Smooth muscle cell (in vitro differentiated cells): ENCODE data around the gene DZANK1. TPM values are rescaled to one million over a fixed set of nuclear protein-coding genes. Genes with fewer than 3 reads are reported as not detected.

Source experiments
- DNase-seq: peaks from one replicate; lab custom pipeline; 2025; ENCODE audit not compliant: unreplicated experiment; lab: John Stamatoyannopoulos, UW
- H2AFZ ChIP-seq: fragments of 200-600 bp; sonication (generic); 2 replicates; pipeline ENCODE4 v1.6.0; 2016; ENCODE audit warnings: antibody characterized with exemption, low read depth, mild to moderate bottlenecking
- H3F3A ChIP-seq: fragments of 200-600 bp; sonication (generic); 2 replicates; pipeline ENCODE4 v1.6.0; 2017; ENCODE audit warnings: antibody characterized with exemption, low read depth
- H3K27ac ChIP-seq: fragments of 200-600 bp; sonication (generic); 2 replicates; pipeline ENCODE4 v1.5.1; 2016; ENCODE audit warnings: low read depth, mild to moderate bottlenecking
- H3K27me3 ChIP-seq: fragments of 200-600 bp; sonication (generic); 2 replicates; pipeline ENCODE4 v1.6.1; 2016; ENCODE audit warnings: low read depth, mild to moderate bottlenecking
- H3K36me3 ChIP-seq: fragments of 200-600 bp; sonication (generic); 2 replicates; pipeline ENCODE4 v1.5.1; 2016; ENCODE audit warnings: low read depth
- H3K4me1 ChIP-seq: fragments of 200-600 bp; sonication (generic); 2 replicates; pipeline ENCODE4 v1.5.1; 2016; ENCODE audit warnings: low read depth
- H3K4me2 ChIP-seq: fragments of 200-600 bp; sonication (generic); 2 replicates; pipeline ENCODE4 v1.6.0; 2016; ENCODE audit warnings: mild to moderate bottlenecking
- H3K4me3 ChIP-seq: fragments of 200-600 bp; sonication (generic); 2 replicates; pipeline ENCODE4 v1.5.1; 2016; ENCODE audit warnings: mild to moderate bottlenecking
- H3K79me2 ChIP-seq: fragments of 200-600 bp; sonication (generic); 2 replicates; pipeline ENCODE4 v1.6.0; 2016; ENCODE audit warnings: low read depth, mild to moderate bottlenecking
- H3K9ac ChIP-seq: fragments of 200-600 bp; sonication (generic); 2 replicates; pipeline ENCODE4 v1.6.0; 2016; ENCODE audit warnings: low read depth
- H3K9me3 ChIP-seq: fragments of 200-600 bp; sonication (generic); replicated peaks from 2 replicates; pipeline ENCODE4 v1.5.1; 2016; ENCODE audit warnings: low read depth
- H4K20me1 ChIP-seq: fragments of 200-600 bp; sonication (generic); 2 replicates; pipeline ENCODE4 v1.6.0; 2016; ENCODE audit warnings: low read depth
- WGBS: methylation state at CpG from one replicate; pipeline ENCODE4 v1.1.7; 2016; ENCODE audit warnings: low lambda C conversion rate; 5-methylcytosine and 5-hydroxymethylcytosine counted together
- polyA plus RNA-seq: library from polyadenylated mRNA; unstranded; fragments of >200 nt; fragmentation: Nextera tagmentation; extraction: Ambion mirVana; gene quantifications from 2 replicates; pipeline ENCODE4 v1.2.1, GENCODE V29; 2016
- total RNA-seq: library from RNA; depleted of rRNA; stranded (reverse); fragments of >200 nt; gene quantifications from 2 replicates; pipeline ENCODE4 v1.2.3, GENCODE V29; 2014
- TF ChIP-seq, protein P1 (sequence below): fragments of 200-600 bp; sonication (generic); IDR thresholded peaks from 2 replicates; pipeline ENCODE4 v1.5.1; 2017; ENCODE audit warnings: borderline replicate concordance, mild to moderate bottlenecking, antibody characterized with exemption; ENCODE audit not compliant: insufficient read depth, poor library complexity, severe bottlenecking

DZANK1 gene
- total and polyA plus RNA-seq, 2 experiments from 2014 or later = 2.5 to 2.9 TPM

DNA sequence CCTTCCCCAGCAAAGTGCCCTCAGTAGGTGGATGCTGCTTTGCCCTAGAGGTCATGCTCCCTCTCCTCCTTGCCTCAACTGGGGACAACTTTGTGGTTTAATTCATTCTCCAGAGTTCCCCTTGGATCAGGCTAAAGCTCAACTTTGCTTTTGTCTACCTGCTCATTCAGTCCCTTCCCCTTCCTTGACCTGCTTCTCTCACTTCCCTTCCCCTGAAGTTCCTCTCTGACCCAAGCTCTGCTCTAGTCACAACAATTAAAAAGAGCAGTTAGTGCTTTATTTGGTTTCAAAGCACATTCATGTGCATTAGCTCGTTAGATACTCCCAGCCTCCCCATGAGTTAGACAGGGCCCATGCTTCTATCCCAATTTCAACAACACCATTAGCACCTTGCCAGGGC is 71.3 kb downstream of the DZANK1 start:
- WGBS = 88% methylated on average over 1 of the region's 1 CpG
- H3K4me3 ChIP-seq = no peak overlapping the region
- TF ChIP-seq, protein P1, sequence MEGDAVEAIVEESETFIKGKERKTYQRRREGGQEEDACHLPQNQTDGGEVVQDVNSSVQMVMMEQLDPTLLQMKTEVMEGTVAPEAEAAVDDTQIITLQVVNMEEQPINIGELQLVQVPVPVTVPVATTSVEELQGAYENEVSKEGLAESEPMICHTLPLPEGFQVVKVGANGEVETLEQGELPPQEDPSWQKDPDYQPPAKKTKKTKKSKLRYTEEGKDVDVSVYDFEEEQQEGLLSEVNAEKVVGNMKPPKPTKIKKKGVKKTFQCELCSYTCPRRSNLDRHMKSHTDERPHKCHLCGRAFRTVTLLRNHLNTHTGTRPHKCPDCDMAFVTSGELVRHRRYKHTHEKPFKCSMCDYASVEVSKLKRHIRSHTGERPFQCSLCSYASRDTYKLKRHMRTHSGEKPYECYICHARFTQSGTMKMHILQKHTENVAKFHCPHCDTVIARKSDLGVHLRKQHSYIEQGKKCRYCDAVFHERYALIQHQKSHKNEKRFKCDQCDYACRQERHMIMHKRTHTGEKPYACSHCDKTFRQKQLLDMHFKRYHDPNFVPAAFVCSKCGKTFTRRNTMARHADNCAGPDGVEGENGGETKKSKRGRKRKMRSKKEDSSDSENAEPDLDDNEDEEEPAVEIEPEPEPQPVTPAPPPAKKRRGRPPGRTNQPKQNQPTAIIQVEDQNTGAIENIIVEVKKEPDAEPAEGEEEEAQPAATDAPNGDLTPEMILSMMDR = no peak

DNA sequence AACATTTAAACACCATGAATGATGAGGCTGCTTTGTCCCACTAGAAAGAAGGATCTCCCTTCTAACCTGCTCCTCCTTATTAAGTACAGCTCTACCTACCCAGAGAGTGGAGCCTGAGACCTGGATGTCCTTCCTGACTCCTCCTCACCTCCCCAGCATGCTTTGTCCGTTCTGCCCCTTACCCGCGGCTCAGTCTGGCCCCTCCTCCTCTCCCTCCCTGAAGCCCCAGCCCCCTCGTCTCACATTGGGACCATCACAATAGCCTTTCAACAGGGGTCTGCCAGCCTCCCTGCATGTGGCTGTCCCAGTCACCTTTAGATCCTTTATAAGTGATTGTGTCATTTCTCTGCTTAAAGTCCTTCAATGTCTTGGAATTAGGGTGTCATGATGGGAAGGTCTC is 72.5 kb downstream of the DZANK1 start:
- Histone ChIP-seq H3K4me2 (no peak overlapping the region), H3K79me2 (no peaks in the 10 kb centered on the region), H3F3A (no peaks in the 10 kb centered on the region), H2AFZ (no peak overlapping the region), H3K27me3 (no peaks in the 10 kb centered on the region), H4K20me1 (no peaks in the 10 kb centered on the region), H3K4me1 (no peaks in the 10 kb centered on the region), H3K9ac (no peak overlapping the region), H3K36me3 (no peaks in the 10 kb centered on the region), H3K4me3 (no peak overlapping the region), H3K9me3 (no peaks in the 10 kb centered on the region), H3K27ac (no peak overlapping the region)
- 40% methylated on average over 4 of the region's 4 CpGs for WGBS
- TF ChIP-seq, protein P1 = no peak
- no peak for DNase-seq

More for the DNA sequence above, 71.3 kb downstream of the DZANK1 start:
- Histone ChIP-seq H2AFZ (no peak overlapping the region), H3K79me2 (no peaks in the 10 kb centered on the region), H3K9ac (no peak overlapping the region), H3K9me3 (no peaks in the 10 kb centered on the region), H3K36me3 (no peaks in the 10 kb centered on the region), H3K27me3 (no peaks in the 10 kb centered on the region), H4K20me1 (no peaks in the 10 kb centered on the region), H3K27ac (no peak overlapping the region), H3K4me1 (no peaks in the 10 kb centered on the region), H3F3A (no peaks in the 10 kb centered on the region), H3K4me2 (no peak overlapping the region)
- DNase-seq = no peak

DNA sequence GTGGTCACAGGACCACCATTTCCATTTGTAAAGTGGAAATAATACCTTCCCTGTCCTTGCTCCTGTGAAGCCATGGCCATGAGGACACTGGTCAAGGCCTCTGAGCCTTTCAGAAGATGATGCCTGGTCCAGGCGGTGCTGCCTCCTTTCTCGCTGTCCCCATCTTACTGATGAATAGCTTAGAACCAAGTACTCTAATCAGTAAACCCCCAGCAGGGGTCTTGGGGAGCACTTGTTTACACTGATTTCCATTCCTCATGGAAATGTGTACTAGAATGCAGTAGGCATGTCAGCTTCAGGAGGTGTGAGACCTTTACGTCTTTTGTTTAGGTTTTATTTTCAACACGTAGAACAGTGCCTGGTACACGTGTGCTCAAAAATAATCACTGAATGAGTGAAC is 75.1 kb downstream of the DZANK1 start:
- Histone ChIP-seq H3K9me3 (no peaks in the 10 kb centered on the region), H3K4me1 (no peaks in the 10 kb centered on the region), H3K36me3 (no peaks in the 10 kb centered on the region), H3K27me3 (no peaks in the 10 kb centered on the region), H3K9ac (no peak overlapping the region), H3K4me2 (no peak overlapping the region), H3K79me2 (no peaks in the 10 kb centered on the region), H2AFZ (no peak overlapping the region), H3K27ac (no peak overlapping the region), H3K4me3 (no peak overlapping the region), H4K20me1 (no peaks in the 10 kb centered on the region), H3F3A (no peaks in the 10 kb centered on the region)
- no peak for DNase-seq
- 98% methylated on average over 5 of the region's 5 CpGs for WGBS
- TF ChIP-seq, protein P1 = no peak

DNA sequence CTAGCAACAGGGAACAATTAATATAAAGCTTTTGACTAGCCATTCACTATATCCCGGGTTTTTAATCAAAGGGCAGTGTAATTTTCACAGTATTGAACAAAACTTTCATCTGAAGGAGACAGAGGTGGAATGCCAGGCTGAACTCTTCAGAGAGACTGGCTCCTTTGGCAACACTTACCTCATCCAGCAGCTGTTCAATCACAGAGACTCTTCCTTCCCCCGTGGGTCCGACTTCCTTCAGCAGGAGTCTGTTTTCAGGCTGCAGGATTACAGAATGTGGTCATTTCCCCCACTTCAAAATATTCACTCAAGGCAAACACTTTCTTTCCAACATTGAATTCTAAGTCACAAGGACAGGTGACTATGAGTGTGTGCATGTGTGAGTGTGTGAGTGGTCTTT is 76.6 kb downstream of the DZANK1 start:
- no peak overlapping the region for H2AFZ ChIP-seq
- H3K36me3 ChIP-seq = no peaks in the 10 kb centered on the region
- H3F3A ChIP-seq = no peaks in the 10 kb centered on the region
- no peak overlapping the region for H3K9ac ChIP-seq
- H4K20me1 ChIP-seq = no peaks in the 10 kb centered on the region
- H3K9me3 ChIP-seq = no peaks in the 10 kb centered on the region
- no peaks in the 10 kb centered on the region for H3K79me2 ChIP-seq
- H3K27me3 ChIP-seq = no peaks in the 10 kb centered on the region
- DNase-seq = no peak
- TF ChIP-seq, protein P1 = no peak
- whole genome bisulfite sequencing = 73% methylated on average over 3 of the region's 3 CpGs
- no peak overlapping the region for H3K4me2 ChIP-seq
- H3K27ac ChIP-seq = no peak overlapping the region
- H3K4me1 ChIP-seq = no peaks in the 10 kb centered on the region
- H3K4me3 ChIP-seq = no peak overlapping the region
